Vagina (tissue), 2 donors: Measurements from ENCODE around the gene TPRKB.

Source experiments
- CTCF ChIP-seq, 3 experiments: fragments of 450-650 bp in 2 of 3; fragments of 200-600 bp in 1 of 3; sonication (generic) in 1 of 3; IDR thresholded peaks; one replicate each; pipeline ENCODE4 v1.5.1; 2017 to 2019; ENCODE audit warnings: antibody characterized with exemption in 3 of 3, mild to moderate bottlenecking in 2 of 3, moderate library complexity in 2 of 3
- POLR2AphosphoS5 ChIP-seq, 2 donors: sonication (generic); formaldehyde crosslinking; IDR thresholded peaks; one replicate each; pipeline ENCODE4 v1.9.0; 2017; ENCODE audit warnings: antibody characterized with exemption in 2 of 2, mild to moderate bottlenecking in 2 of 2, low read depth in 1 of 2; ENCODE audit not compliant: insufficient read depth in 1 of 2

- TF ChIP-seq CTCF (IDR thresholded peaks at IDR 0.05) (no peak), POLR2AphosphoS5 (IDR thresholded peaks at IDR 0.05; ENCODE audit: insufficient read depth in 1 of 2, low read depth in 1 of 2) (no peak)
These were observed 27.8 kb upstream of the TPRKB start for GRCh38 chr2:73764945-73765344.
